OCI-LY7 (cell line): ENCODE data around the gene SLAMF8. TPM values are rescaled to one million over a fixed set of nuclear protein-coding genes. Genes with fewer than 3 reads are reported as not detected.

Experiments used
- BruUV-seq: library from RNA; stranded (reverse); fragments of 400-500 nt; replicated peaks from 2 replicates; lab custom pipeline; 2021; lab: Mats Ljungman, UMichigan
- CTCF ChIA-PET: fragments of 300-600 bp; sonication (Branson Sonifier 250); formaldehyde crosslinking; loops from one replicate; lab custom pipeline; 2022; ENCODE audit warnings: antibody characterized with exemption; ENCODE audit not compliant: unreplicated experiment; lab: Charles Lee
- POLR2A ChIA-PET: fragments of 300-600 bp; sonication (Branson Sonifier 250); formaldehyde crosslinking; loops from one replicate; lab custom pipeline; 2022; ENCODE audit warnings: antibody characterized with exemption; lab: Charles Lee
- DNase-seq: peaks from one replicate; pipeline ENCODE4 v3.0.0-alpha.2; 2015; ENCODE audit warnings: low spot score
- H2AFZ ChIP-seq: fragments of 200-600 bp; sonication (generic), shearing (Covaris generic); 2 replicates; pipeline ENCODE4 v1.6.1; 2014; ENCODE audit warnings: mild to moderate bottlenecking, antibody characterized with exemption, low read length, moderate library complexity
- H3K27ac ChIP-seq: fragments of 200-600 bp; sonication (generic); 2 replicates; pipeline ENCODE4 v1.5.1; 2014; ENCODE audit warnings: mixed run types, low read depth, mild to moderate bottlenecking, moderate library complexity, low read length, inconsistent platforms; ENCODE audit not compliant: poor library complexity, severe bottlenecking
- H3K36me3 ChIP-seq: fragments of 200-600 bp; sonication (generic); 2 replicates; pipeline ENCODE4 v1.6.1; 2014; ENCODE audit warnings: mild to moderate bottlenecking, antibody characterized with exemption, low read length, moderate library complexity, mixed read lengths; ENCODE audit not compliant: insufficient read depth
- H3K4me1 ChIP-seq: fragments of 200-600 bp; sonication (generic); 2 replicates; pipeline ENCODE4 v1.5.1; 2014; ENCODE audit warnings: mild to moderate bottlenecking, low read length; ENCODE audit not compliant: insufficient read depth, poor library complexity, severe bottlenecking
- H3K4me2 ChIP-seq: fragments of 200-600 bp; sonication (generic); 2 replicates; pipeline ENCODE4 v1.6.1; 2014; ENCODE audit warnings: mild to moderate bottlenecking, low read length
- H3K4me3 ChIP-seq: fragments of 200-600 bp; sonication (generic); 2 replicates; pipeline ENCODE4 v1.5.1; 2014; ENCODE audit warnings: mild to moderate bottlenecking, low read depth, low read length; ENCODE audit not compliant: poor library complexity, severe bottlenecking
- H3K79me2 ChIP-seq: fragments of 200-600 bp; sonication (generic); 2 replicates; pipeline ENCODE4 v1.6.1; 2016; ENCODE audit warnings: low read depth, mild to moderate bottlenecking, low read length, moderate library complexity, mixed read lengths; ENCODE audit not compliant: insufficient read depth
- H3K9me2 ChIP-seq: fragments of 200-600 bp; sonication (generic); 2 replicates; pipeline ENCODE4 v1.6.1; 2016; ENCODE audit warnings: mild to moderate bottlenecking, low read length, mixed read lengths; ENCODE audit not compliant: insufficient read depth
- H3K9me3 ChIP-seq: fragments of 200-600 bp; sonication (generic); 2 replicates; pipeline ENCODE4 v1.6.1; 2014; ENCODE audit warnings: mild to moderate bottlenecking, mixed run types, low read length, mixed read lengths
- H4K20me1 ChIP-seq: fragments of 200-600 bp; sonication (generic); 2 replicates; pipeline ENCODE4 v1.6.1; 2014; ENCODE audit warnings: mild to moderate bottlenecking, antibody characterized with exemption, low read length, moderate library complexity, mixed read lengths; ENCODE audit not compliant: insufficient read depth
- CTCF ChIP-seq: fragments of 200-600 bp; sonication (generic); conservative IDR thresholded peaks from 2 replicates; pipeline ENCODE4 v1.5.1; 2014; ENCODE audit warnings: mild to moderate bottlenecking, antibody characterized with exemption, low read length, moderate library complexity, mixed read lengths
- EZH2phosphoT487 ChIP-seq: fragments of 200-600 bp; sonication (generic); IDR thresholded peaks from 2 replicates; pipeline ENCODE4 v1.6.1; 2018; ENCODE audit warnings: low read depth, borderline replicate concordance, mild to moderate bottlenecking, mixed run types, antibody characterized with exemption, low read length, moderate library complexity, mixed read lengths
- intact Hi-C: fragments of 100-400 bp; cut with micrococcal nuclease; formaldehyde crosslinking; loops from one replicate; pipeline ENCODE4 v1.10.0; 2022; ENCODE audit not compliant: unreplicated experiment
- total RNA-seq, 2 experiments: library from RNA; depleted of rRNA in 1 of 2; stranded (reverse); fragments of >200 nt in 1 of 2; shearing (Covaris generic) in 1 of 2; gene quantifications; 2 replicates each; pipeline ENCODE4 v1.2.3, GENCODE V29; 2014 to 2022

SLAMF8 gene
- total RNA-seq, 2 experiments from 2014 or later: not detected

- H3K4me2 ChIP-seq: no peak overlapping the region
- no TSS peak for BruUV-seq
- no peak for TF ChIP-seq EZH2phosphoT487
- no peak for TF ChIP-seq CTCF
- no peaks in the 10 kb centered on the region for H3K36me3 ChIP-seq
- H3K4me1 ChIP-seq: no peaks in the 10 kb centered on the region
- H3K79me2 ChIP-seq: no peaks in the 10 kb centered on the region
- ChIA-PET POLR2A (interaction anchor here (0.6 kb wide), 1 partner anchor 189 kb away, joined by 3 read pairs; no protein-coding TSS in a partner anchor), CTCF (interaction anchor here (1.6 kb wide), 1 partner anchor 59 kb away, joined by 3 read pairs; no protein-coding TSS in a partner anchor)
- H3K27ac ChIP-seq: no peak overlapping the region
- no peaks in the 10 kb centered on the region for H4K20me1 ChIP-seq
- no peak overlapping the region for H2AFZ ChIP-seq
- DNase-seq: no peak
- H3K4me3 ChIP-seq: no peak overlapping the region
- H3K9me3 ChIP-seq: no peaks in the 10 kb centered on the region
- no peaks in the 10 kb centered on the region for H3K9me2 ChIP-seq
- intact Hi-C loops: no loop called here
These were observed 4.9 kb downstream of the SLAMF8 start for GRCh38 chr1:159831412-159832141.

GRCh38 chr1:159832309-159832708 lies 5.6 kb downstream of the SLAMF8 start:
- ChIA-PET POLR2A (interaction anchor here (0.6 kb wide), 1 partner anchor 188 kb away, joined by 3 read pairs; no protein-coding TSS in a partner anchor), CTCF (interaction anchor here (1.6 kb wide), 1 partner anchor 58 kb away, joined by 3 read pairs; no protein-coding TSS in a partner anchor)
- no peak overlapping the region for H3K4me3 ChIP-seq
- no peaks in the 10 kb centered on the region for H3K4me1 ChIP-seq
- no peaks in the 10 kb centered on the region for H3K79me2 ChIP-seq
- H3K9me2 ChIP-seq: no peaks in the 10 kb centered on the region
- TF ChIP-seq CTCF: no peak
- TF ChIP-seq EZH2phosphoT487: no peak
- DNase-seq: no peak
- no peaks in the 10 kb centered on the region for H3K9me3 ChIP-seq
- H2AFZ ChIP-seq: no peak overlapping the region
- intact Hi-C loops: no loop called here
- H3K27ac ChIP-seq: no peak overlapping the region
- no peaks in the 10 kb centered on the region for H4K20me1 ChIP-seq
- BruUV-seq: no TSS peak
- H3K4me2 ChIP-seq: no peak overlapping the region
- H3K36me3 ChIP-seq: no peaks in the 10 kb centered on the region

GRCh38 chr1:159835356-159835755 lies 8.7 kb downstream of the SLAMF8 start:
- Histone ChIP-seq H3K4me2 (no peak overlapping the region), H2AFZ (no peak overlapping the region), H3K9me3 (no peaks in the 10 kb centered on the region), H3K36me3 (no peaks in the 10 kb centered on the region), H3K27ac (no peak overlapping the region), H3K4me1 (no peaks in the 10 kb centered on the region), H3K4me3 (no peak overlapping the region), H3K9me2 (no peaks in the 10 kb centered on the region), H4K20me1 (no peaks in the 10 kb centered on the region), H3K79me2 (no peaks in the 10 kb centered on the region)
- CTCF ChIA-PET: no interaction called here
- DNase-seq: no peak
- POLR2A ChIA-PET: no interaction called here
- no TSS peak for BruUV-seq
- intact Hi-C loops: no loop called here
- no peak for TF ChIP-seq CTCF
- TF ChIP-seq EZH2phosphoT487: no peak
